IMR-90 (cell line): Measurements from ENCODE around the gene GNG12. TPM values are rescaled to one million over a fixed set of nuclear protein-coding genes. Genes with fewer than 3 reads are reported as not detected.

ENCODE experiments used
- ATAC-seq: fragments of 200-7000 bp; cut with Tn5 transposase; 2 replicates; pipeline ENCODE4 v1.9.1; 2020; ENCODE audit warnings: low read depth, mild to moderate bottlenecking, moderate library complexity
- BruUV-seq: library from RNA; stranded (reverse); fragments of 400-500 nt; replicated peaks from 2 replicates; lab custom pipeline; 2021; lab: Mats Ljungman, UMichigan
- CTCF ChIA-PET: fragments of 300-600 bp; formaldehyde crosslinking; extraction: SDS; loops from one replicate; lab custom pipeline; 2021; ENCODE audit warnings: antibody characterized with exemption; lab: Yijun Ruan, JAX
- POLR2A ChIA-PET: fragments of 300-600 bp; sonication (Branson Sonifier 250); formaldehyde crosslinking; loops from one replicate; lab custom pipeline; 2022; ENCODE audit warnings: antibody characterized with exemption; ENCODE audit not compliant: unreplicated experiment; lab: Charles Lee
- DNase-seq: peaks from one replicate; pipeline ENCODE4 v3.0.0; 2013
- H2AFZ ChIP-seq: replicated peaks from 2 replicates; pipeline ENCODE3; 2013; ENCODE audit warnings: low read length, mild to moderate bottlenecking; ENCODE audit not compliant: poor library complexity
- H2AK5ac ChIP-seq: 2 replicates; pipeline ENCODE4 v1.6.1; 2013; ENCODE audit warnings: low read depth, low read length, inconsistent platforms
- H2AK9ac ChIP-seq: replicated peaks from 2 replicates; pipeline ENCODE3; 2013; ENCODE audit warnings: mild to moderate bottlenecking, low read depth, low read length, moderate library complexity; ENCODE audit not compliant: poor library complexity
- H2BK120ac ChIP-seq: 2 replicates; pipeline ENCODE4 v1.6.1; 2013; ENCODE audit warnings: low read depth, low read length, inconsistent platforms
- H2BK15ac ChIP-seq: 3 replicates; pipeline ENCODE4 v1.6.1; 2013; ENCODE audit warnings: low read depth, low read length, inconsistent platforms
- H2BK20ac ChIP-seq: 2 replicates; pipeline ENCODE4 v1.6.1; 2013; ENCODE audit warnings: low read depth, mild to moderate bottlenecking, inconsistent platforms, low read length, moderate library complexity
- H2BK5ac ChIP-seq: 2 replicates; pipeline ENCODE4 v1.6.1; 2013; ENCODE audit warnings: mild to moderate bottlenecking, low read depth, low read length, inconsistent platforms; ENCODE audit not compliant: poor library complexity, severe bottlenecking
- H3K14ac ChIP-seq: replicated peaks from 2 replicates; pipeline ENCODE4 v1.6.1; 2013; ENCODE audit warnings: low read depth, low read length, inconsistent platforms
- H3K18ac ChIP-seq: 2 replicates; pipeline ENCODE4 v1.6.1; 2013; ENCODE audit warnings: low read depth, low read length, control low read depth
- H3K23ac ChIP-seq: 2 replicates; pipeline ENCODE4 v1.6.1; 2013; ENCODE audit warnings: low read depth, low read length, inconsistent platforms
- H3K27ac ChIP-seq: 2 replicates; pipeline ENCODE4 v1.5.1; 2013; ENCODE audit warnings: mild to moderate bottlenecking, control low read depth, low read length; ENCODE audit not compliant: insufficient read depth
- H3K27me3 ChIP-seq: 2 replicates; pipeline ENCODE4 v1.6.1; 2013; ENCODE audit warnings: low read length; ENCODE audit not compliant: control insufficient read depth, insufficient read depth
- H3K36me3 ChIP-seq: 2 replicates; pipeline ENCODE4 v1.6.1; 2013; ENCODE audit warnings: low read length, mixed read lengths; ENCODE audit not compliant: control insufficient read depth, insufficient read depth
- H3K4ac ChIP-seq: 2 replicates; pipeline ENCODE4 v1.6.1; 2013; ENCODE audit warnings: low read depth, low read length, inconsistent platforms
- H3K4me1 ChIP-seq: 2 replicates; pipeline ENCODE4 v1.6.1; 2013; ENCODE audit warnings: low read length, mixed read lengths; ENCODE audit not compliant: control insufficient read depth, insufficient read depth
- H3K4me2 ChIP-seq: 2 replicates; pipeline ENCODE4 v1.6.1; 2013; ENCODE audit warnings: low read depth, mild to moderate bottlenecking, control low read depth, low read length, moderate library complexity
- H3K4me3 ChIP-seq: 2 replicates; pipeline ENCODE4 v1.5.1; 2013; ENCODE audit warnings: low read depth, mild to moderate bottlenecking, control low read depth, low read length, moderate library complexity; ENCODE audit not compliant: insufficient read depth
- H3K56ac ChIP-seq: 2 replicates; pipeline ENCODE4 v1.6.1; 2013; ENCODE audit warnings: low read length, inconsistent platforms; ENCODE audit not compliant: insufficient read depth; ENCODE audit errors: extremely low read depth
- H3K79me1 ChIP-seq, 2 experiments: 2 replicates each; pipeline ENCODE4 v1.6.1; 2013; ENCODE audit warnings: low read length in 2 of 2, inconsistent platforms in 1 of 2, low read depth in 1 of 2
- H3K9ac ChIP-seq: 2 replicates; pipeline ENCODE4 v1.6.1; 2013; ENCODE audit warnings: low read depth, low read length, control low read depth
- H3K9me1 ChIP-seq: 2 replicates; pipeline ENCODE4 v1.6.1; 2013; ENCODE audit warnings: low read length, inconsistent platforms; ENCODE audit not compliant: insufficient read depth
- H3K9me3 ChIP-seq: 2 replicates; pipeline ENCODE4 v1.6.1; 2013; ENCODE audit warnings: low read length; ENCODE audit not compliant: control insufficient read depth, insufficient read depth
- H4K20me1 ChIP-seq: 2 replicates; pipeline ENCODE4 v1.6.1; 2013; ENCODE audit warnings: low read length, inconsistent platforms; ENCODE audit not compliant: insufficient read depth
- H4K5ac ChIP-seq: 2 replicates; pipeline ENCODE4 v1.6.1; 2013; ENCODE audit warnings: mild to moderate bottlenecking, low read depth, low read length, control low read depth
- H4K8ac ChIP-seq, 2 experiments: 2 replicates each; pipeline ENCODE4 v1.6.1; 2013; ENCODE audit warnings: low read depth in 2 of 2, low read length in 2 of 2, control low read depth in 1 of 2, inconsistent platforms in 1 of 2
- H4K91ac ChIP-seq: 2 replicates; pipeline ENCODE4 v1.6.1; 2013; ENCODE audit warnings: low read depth, low read length, inconsistent platforms; ENCODE audit not compliant: insufficient read depth
- BHLHE40 ChIP-seq: fragments of 150-350 bp; IDR thresholded peaks from 2 replicates; pipeline ENCODE4 v1.6.1; 2016; ENCODE audit warnings: mild to moderate bottlenecking, low read depth, low read length
- CEBPB ChIP-seq: IDR thresholded peaks from 2 replicates; pipeline ENCODE4 v1.6.1; 2012; ENCODE audit warnings: low read depth, low read length, improper control_type of control experiment
- CHD1 ChIP-seq: IDR thresholded peaks from 2 replicates; pipeline ENCODE4 v1.6.1; 2012; ENCODE audit warnings: low read depth, low read length, improper control_type of control experiment
- CTCF ChIP-seq: conservative IDR thresholded peaks from 2 replicates; pipeline ENCODE4 v1.5.1; 2012; ENCODE audit warnings: mild to moderate bottlenecking, low read depth, low read length, improper control_type of control experiment
- ELK1 ChIP-seq: fragments of 150-350 bp; IDR thresholded peaks from 2 replicates; pipeline ENCODE4 v1.6.1; 2016; ENCODE audit warnings: low read depth, mild to moderate bottlenecking, low read length, moderate library complexity, borderline replicate concordance
- FOS ChIP-seq: fragments of 150-350 bp; IDR thresholded peaks from 2 replicates; pipeline ENCODE4 v1.6.1; 2016; ENCODE audit warnings: low read depth, low read length
- MAFK ChIP-seq: IDR thresholded peaks from 2 replicates; pipeline ENCODE4 v1.6.1; 2012; ENCODE audit warnings: low read depth, low read length, improper control_type of control experiment
- MAZ ChIP-seq: IDR thresholded peaks from 2 replicates; pipeline ENCODE4 v1.6.1; 2012; ENCODE audit warnings: low read depth, mild to moderate bottlenecking, low read length, improper control_type of control experiment, moderate library complexity, borderline replicate concordance
- MXI1 ChIP-seq: IDR thresholded peaks from 2 replicates; pipeline ENCODE4 v1.6.1; 2012; ENCODE audit warnings: low read depth, mild to moderate bottlenecking, low read length, moderate library complexity, borderline replicate concordance
- NFE2L2 ChIP-seq: fragments of 150-350 bp; IDR thresholded peaks from 2 replicates; pipeline ENCODE4 v1.6.1; 2016; ENCODE audit warnings: low read depth, mild to moderate bottlenecking, low read length
- POLR2A ChIP-seq: IDR thresholded peaks from 2 replicates; pipeline ENCODE4 v1.6.1; 2012; ENCODE audit warnings: mild to moderate bottlenecking, low read depth, low read length
- RAD21 ChIP-seq: IDR thresholded peaks from 2 replicates; pipeline ENCODE4 v1.6.1; 2012; ENCODE audit warnings: low read length, improper control_type of control experiment
- RCOR1 ChIP-seq: IDR thresholded peaks from 2 replicates; pipeline ENCODE4 v1.6.1; 2012; ENCODE audit warnings: mild to moderate bottlenecking, low read length, improper control_type of control experiment; ENCODE audit not compliant: insufficient replicate concordance
- RFX5 ChIP-seq: IDR thresholded peaks from 2 replicates; pipeline ENCODE4 v1.8.0; 2012; ENCODE audit warnings: low read depth, mild to moderate bottlenecking, low read length, moderate library complexity
- SMC3 ChIP-seq: fragments of 150-350 bp; IDR thresholded peaks from 2 replicates; pipeline ENCODE4 v1.6.1; 2016; ENCODE audit warnings: low read depth, mild to moderate bottlenecking, antibody characterized with exemption, low read length, moderate library complexity
- USF2 ChIP-seq: fragments of 150-350 bp; IDR thresholded peaks from 2 replicates; pipeline ENCODE4 v1.6.1; 2017; ENCODE audit warnings: mild to moderate bottlenecking, antibody characterized with exemption, low read length, low read depth
- WGBS, 2 experiments: methylation state at CpG; one replicate each; pipeline versions ENCODE4 v1.1.5 to v1.1.7; 2013; ENCODE audit warnings: missing lambda C conversion rate in 2 of 2; ENCODE audit not compliant: insufficient read length in 1 of 2; ENCODE audit errors: extremely low coverage in 2 of 2; 5-methylcytosine and 5-hydroxymethylcytosine counted together
- dilution Hi-C: fragments of 300-500 bp; cut with HindIII; formaldehyde crosslinking; loops from one replicate; pipeline ENCODE4 v1.14.3; 2018; ENCODE audit warnings: low sequenced_read_pairs; ENCODE audit not compliant: unreplicated experiment
- in situ Hi-C: fragments of 300-500 bp; cut with MboI; formaldehyde crosslinking; loops from 3 replicates; pipeline ENCODE4 v1.14.3; 2019; ENCODE audit warnings: low sequenced_read_pairs, inconsistent platforms, mixed read lengths
- intact Hi-C: fragments of 100-400 bp; cut with micrococcal nuclease; formaldehyde crosslinking; loops from 2 replicates; pipeline ENCODE4 v1.10.0; 2022
- polyA plus RNA-seq, 3 experiments: library from polyadenylated mRNA; depleted of rRNA; stranded (reverse); fragments of >200 nt; gene quantifications; 2 replicates each; pipeline ENCODE4 v1.2.3, GENCODE V29; 2012; ENCODE audit warnings: low replicate concordance in 1 of 3
- total RNA-seq: library from RNA; depleted of rRNA; stranded (reverse); fragments of >200 nt; gene quantifications from 2 replicates; pipeline ENCODE4 v1.2.3, GENCODE V29; 2012

Gene GNG12
- total and polyA plus RNA-seq, 2 of the 4 experiments (the other 2 are of a cell fraction) = 92.3 to 132 TPM

GRCh38 chr1:67789551-67789950, 43.7 kb downstream of the GNG12 start:
- BruUV-seq = no TSS peak

More at GRCh38 chr1:67789551-67789950, 43.7 kb downstream of the GNG12 start:
- H4K8ac ChIP-seq = no peak overlapping the region
- TF ChIP-seq BHLHE40 (no peak), NFE2L2 (no peak), RAD21 (no peak), ELK1 (no peak), FOS (no peak), CHD1 (no peak), RCOR1 (no peak), USF2 (no peak), MXI1 (no peak), CEBPB (no peak), CTCF (no peak), MAZ (no peak), POLR2A (no peak), SMC3 (no peak), MAFK (no peak), RFX5 (no peak)
- CTCF ChIA-PET = interaction anchor here (0.7 kb wide), 1 partner anchor 61 kb away, joined by 4 read pairs; no protein-coding TSS in a partner anchor
- no peak overlapping the region for H3K56ac ChIP-seq
- no peak overlapping the region for H2BK20ac ChIP-seq
- H2AK5ac ChIP-seq = peak overlapping the region; percentile 33; the same call in 1 of the 2 replicates
- H3K4me1 ChIP-seq = peaks cover 36% of the 10 kb centered on the region
- H4K5ac ChIP-seq = 0 out of 2 replicates have a peak overlapping the region, but pooled peaks have one; percentile 5
- H3K9me3 ChIP-seq = no peaks in the 10 kb centered on the region
- no peak overlapping the region for H3K14ac ChIP-seq
- intact Hi-C loops (no loop called here), in situ Hi-C loops (no loop called here), dilution Hi-C loops (no loop called here)
- H3K4ac ChIP-seq = peak overlapping the region; percentile 32
- peaks cover 38% of the 10 kb centered on the region for H3K9me1 ChIP-seq
- no peak for DNase-seq
- no peak overlapping the region for H3K27ac ChIP-seq
- WGBS, 2 experiments = 90% methylated on average over 2 of the region's 6 CpGs; no CpG with 5 or more reads in 1 of the 2 experiments
- H2AK9ac ChIP-seq = no peak overlapping the region
- H3K27me3 ChIP-seq = no peaks in the 10 kb centered on the region
- no peak for ATAC-seq
- H2BK120ac ChIP-seq = no peak overlapping the region
- no peaks in the 10 kb centered on the region for H3K36me3 ChIP-seq
- H2AFZ ChIP-seq = no peak overlapping the region
- peaks cover 38% of the 10 kb centered on the region for H4K20me1 ChIP-seq
- no peak overlapping the region for H4K91ac ChIP-seq
- POLR2A ChIA-PET = no interaction called here
- no peak overlapping the region for H3K18ac ChIP-seq
- H3K9ac ChIP-seq = no peak overlapping the region
- no peak overlapping the region for H2BK5ac ChIP-seq
- H2BK15ac ChIP-seq = no peak overlapping the region; the same call in 2 of the 3 replicates
- H3K4me3 ChIP-seq = no peak overlapping the region
- H3K79me1 ChIP-seq = peaks cover 28 to 87% of the 10 kb centered on the region in 2 experiments
- no peak overlapping the region for H3K23ac ChIP-seq
- H3K4me2 ChIP-seq = no peak overlapping the region
